Osteocyte (in vitro differentiated cells): ENCODE measurements around the gene EPDR1. TPM values are rescaled to one million over a fixed set of nuclear protein-coding genes. Genes with fewer than 3 reads are reported as not detected.
"Not testable (repeated sequence)": the region's sequence is repeated elsewhere in the genome, so short reads cannot be mapped to it uniquely, and the experiment has no call there.

Source experiments
- DNase-seq: peaks from one replicate; pipeline ENCODE4 v3.0.0; 2021; ENCODE audit warnings: mixed read lengths; ENCODE audit not compliant: unreplicated experiment; ENCODE audit errors: extremely low spot score
- H3K27ac Mint-ChIP-seq: one replicate; pipeline ENCODE4 v1.8.0; 2021; ENCODE audit warnings: mild to moderate bottlenecking, mixed read lengths; ENCODE audit not compliant: unreplicated experiment
- H3K27me3 Mint-ChIP-seq: one replicate; pipeline ENCODE4 v1.8.0; 2021; ENCODE audit warnings: mixed read lengths; ENCODE audit not compliant: unreplicated experiment
- H3K36me3 Mint-ChIP-seq: one replicate; pipeline ENCODE4 v1.8.0; 2021; ENCODE audit warnings: mixed read lengths; ENCODE audit not compliant: unreplicated experiment
- H3K4me1 Mint-ChIP-seq: one replicate; pipeline ENCODE4 v1.8.0; 2021; ENCODE audit warnings: mixed read lengths; ENCODE audit not compliant: unreplicated experiment
- H3K4me3 Mint-ChIP-seq: one replicate; pipeline ENCODE4 v1.8.0; 2021; ENCODE audit warnings: mild to moderate bottlenecking, moderate library complexity, mixed read lengths; ENCODE audit not compliant: unreplicated experiment
- H3K9me3 Mint-ChIP-seq: one replicate; pipeline ENCODE4 v1.8.0; 2021; ENCODE audit warnings: mixed read lengths; ENCODE audit not compliant: unreplicated experiment
- CTCF ChIP-seq: fragments of 200-600 bp; sonication (generic); IDR thresholded peaks from 2 replicates; pipeline ENCODE4 v1.5.0; 2021; ENCODE audit warnings: antibody characterized with exemption, mild to moderate bottlenecking, moderate library complexity
- total RNA-seq: library from RNA; stranded (reverse); gene quantifications from 2 replicates; pipeline ENCODE4 v1.2.1, GENCODE V29; 2021

EPDR1 gene
- total RNA-seq, 1 donor from 2014 or later: 16.6 TPM

- DNase-seq: no peak
- H3K9me3 Mint-ChIP-seq: no peaks in the 10 kb centered on the region
- peaks cover 6% of the 10 kb centered on the region for H3K36me3 Mint-ChIP-seq
- H3K4me1 Mint-ChIP-seq: peaks cover 7% of the 10 kb centered on the region
- no peak overlapping the region for H3K27ac Mint-ChIP-seq
- no peak overlapping the region for H3K4me3 Mint-ChIP-seq
- H3K27me3 Mint-ChIP-seq: no peaks in the 10 kb centered on the region
- TF ChIP-seq CTCF: no peak
These were observed 27.4 kb downstream of the EPDR1 start for GRCh38 chr7:37947941-37948210.

- no peaks in the 10 kb centered on the region for H3K27me3 Mint-ChIP-seq
- H3K4me1 Mint-ChIP-seq: no peaks in the 10 kb centered on the region
- peaks cover 6% of the 10 kb centered on the region for H3K36me3 Mint-ChIP-seq
These were observed 31.8 kb downstream of the EPDR1 start for GRCh38 chr7:37952240-37952639.

GRCh38 chr7:37954217-37954616 is 33.8 kb downstream of the EPDR1 start:
- H3K9me3 Mint-ChIP-seq, H3K4me3 Mint-ChIP-seq: not testable (repeated sequence)

More at GRCh38 chr7:37952240-37952639, 31.8 kb downstream of the EPDR1 start:
- no peak for TF ChIP-seq CTCF
- DNase-seq: no peak
- Mint-ChIP-seq H3K27ac (no peak overlapping the region), H3K4me3 (no peak overlapping the region), H3K9me3 (no peaks in the 10 kb centered on the region)

GRCh38 chr7:37956791-37957190 is 36.4 kb downstream of the EPDR1 start:
- Mint-ChIP-seq H3K9me3 (no peaks in the 10 kb centered on the region), H3K27ac (no peak overlapping the region), H3K27me3 (no peaks in the 10 kb centered on the region), H3K4me1 (peaks cover 2% of the 10 kb centered on the region), H3K4me3 (no peak overlapping the region), H3K36me3 (peaks cover 5% of the 10 kb centered on the region)
- TF ChIP-seq CTCF: no peak
- no peak for DNase-seq

More at GRCh38 chr7:37954217-37954616, 33.8 kb downstream of the EPDR1 start:
- not testable (repeated sequence) for H3K27me3 Mint-ChIP-seq, H3K36me3 Mint-ChIP-seq, H3K4me1 Mint-ChIP-seq, H3K27ac Mint-ChIP-seq, DNase-seq

- H3K36me3 Mint-ChIP-seq: no peaks in the 10 kb centered on the region
- no peak for TF ChIP-seq CTCF
- H3K4me1 Mint-ChIP-seq: peaks cover 2% of the 10 kb centered on the region
- H3K27me3 Mint-ChIP-seq: no peaks in the 10 kb centered on the region
- H3K27ac Mint-ChIP-seq: no peak overlapping the region
- DNase-seq: no peak
- H3K4me3 Mint-ChIP-seq: no peak overlapping the region
- no peaks in the 10 kb centered on the region for H3K9me3 Mint-ChIP-seq
These were observed 37.0 kb downstream of the EPDR1 start for GRCh38 chr7:37957221-37957970.
